HG03064 (cell line): ENCODE data around the gene SLC4A1AP.

Source experiments
- ATAC-seq: cut with Tn5 transposase; IDR thresholded peaks from one replicate; pipeline ENCODE4 v1.9.1; 2021; ENCODE audit warnings: low read depth; ENCODE audit not compliant: unreplicated experiment

SLC4A1AP gene

GRCh38 chr2:27701676-27702075 lies 38.0 kb downstream of the SLC4A1AP start:
- no peak for ATAC-seq

GRCh38 chr2:27702302-27702701 lies 38.6 kb downstream of the SLC4A1AP start:
- no peak for ATAC-seq

- no peak for ATAC-seq
Measured at GRCh38 chr2:27703638-27704341, 40.1 kb downstream of the SLC4A1AP start.

GRCh38 chr2:27704342-27704876 lies 40.7 kb downstream of the SLC4A1AP start:
- ATAC-seq: no peak

GRCh38 chr2:27705851-27706622 lies 42.3 kb downstream of the SLC4A1AP start:
- no peak for ATAC-seq

- ATAC-seq: no peak
Measured at GRCh38 chr2:27707462-27708256, 44.0 kb downstream of the SLC4A1AP start.

GRCh38 chr2:27708257-27708654 lies 44.6 kb downstream of the SLC4A1AP start:
- ATAC-seq: no peak

GRCh38 chr2:27708666-27709065 lies 45.0 kb downstream of the SLC4A1AP start:
- ATAC-seq: no peak

- ATAC-seq: no peak
Measured at GRCh38 chr2:27709326-27709725, 45.6 kb downstream of the SLC4A1AP start.

GRCh38 chr2:27709960-27710575 lies 46.4 kb downstream of the SLC4A1AP start:
- ATAC-seq: no peak

- no peak for ATAC-seq
Measured at GRCh38 chr2:27710640-27711430, 47.1 kb downstream of the SLC4A1AP start.

- ATAC-seq: no peak
Measured at GRCh38 chr2:27711804-27712203, 48.1 kb downstream of the SLC4A1AP start.

GRCh38 chr2:27712522-27712921 lies 48.8 kb downstream of the SLC4A1AP start:
- no peak for ATAC-seq

- ATAC-seq: no peak
Measured at GRCh38 chr2:27713201-27713600, 49.5 kb downstream of the SLC4A1AP start.

GRCh38 chr2:27714053-27714452 lies 50.4 kb downstream of the SLC4A1AP start:
- no peak for ATAC-seq

- no peak for ATAC-seq
Measured at GRCh38 chr2:27714851-27715291, 51.2 kb downstream of the SLC4A1AP start.

- no peak for ATAC-seq
Measured at GRCh38 chr2:27715318-27716210, 51.9 kb downstream of the SLC4A1AP start.

- ATAC-seq: no peak
Measured at GRCh38 chr2:27716301-27717069, 52.8 kb downstream of the SLC4A1AP start.
